OCI-LY3 (cell line): ENCODE measurements around the gene ADAM8.

ENCODE experiments used
- H2AFZ ChIP-seq: fragments of 200-600, 300-600 bp; shearing (Covaris generic); 2 replicates; pipeline ENCODE4 v1.6.0; 2014; ENCODE audit warnings: antibody characterized with exemption, low read depth, low read length
- H3K27ac ChIP-seq: fragments of 200-600, 300-600 bp; sonication (generic); 2 replicates; pipeline ENCODE4 v1.5.1; 2014; ENCODE audit warnings: mild to moderate bottlenecking, low read length, moderate library complexity, mixed read lengths
- H3K27me3 ChIP-seq: fragments of 200-600, 300-600 bp; sonication (generic); 2 replicates; pipeline ENCODE4 v1.6.1; 2014; ENCODE audit warnings: low read depth, low read length, mixed read lengths
- H3K36me3 ChIP-seq: fragments of 200-600, 300-600 bp; sonication (generic); replicated peaks from 2 replicates; pipeline ENCODE3; 2014; ENCODE audit warnings: low read depth, low read length, mixed read lengths
- H3K4me1 ChIP-seq: fragments of 300-600, 200-600 bp; sonication (generic); 2 replicates; pipeline ENCODE4 v1.6.1; 2014; ENCODE audit warnings: low read length, mixed read lengths
- H3K4me2 ChIP-seq: fragments of 200-600, 300-600 bp; sonication (generic); 2 replicates; pipeline ENCODE4 v1.6.1; 2014; ENCODE audit warnings: low read length, mixed read lengths
- H3K4me3 ChIP-seq: fragments of 300-600, 200-600 bp; sonication (generic); 2 replicates; pipeline ENCODE4 v1.5.1; 2014; ENCODE audit warnings: antibody characterized with exemption, mild to moderate bottlenecking, low read length, moderate library complexity
- H3K79me2 ChIP-seq: fragments of 300-600, 200-600 bp; shearing (Covaris generic); 2 replicates; pipeline ENCODE4 v1.6.1; 2014; ENCODE audit warnings: mild to moderate bottlenecking, low read length, mixed read lengths
- H3K9ac ChIP-seq: fragments of 300-600, 200-600 bp; shearing (Covaris generic); 2 replicates; pipeline ENCODE4 v1.6.0; 2014; ENCODE audit warnings: mild to moderate bottlenecking, low read length, moderate library complexity
- H3K9me3 ChIP-seq: fragments of 200-600, 300-600 bp; shearing (Covaris generic); 2 replicates; pipeline ENCODE4 v1.6.1; 2014; ENCODE audit warnings: low read length, mixed read lengths; ENCODE audit not compliant: insufficient read depth
- H4K20me1 ChIP-seq: fragments of 200-600, 300-600 bp; sonication (generic); 2 replicates; pipeline ENCODE4 v1.6.1; 2016; ENCODE audit warnings: low read length, mixed read lengths; ENCODE audit not compliant: insufficient read depth
- EZH2phosphoT487 ChIP-seq: fragments of 200-600 bp; shearing (Covaris generic); IDR thresholded peaks from 2 replicates; pipeline ENCODE4 v1.6.1; 2018; ENCODE audit warnings: antibody characterized with exemption, mixed run types, low read depth
- TF ChIP-seq, protein P1 (sequence below): fragments of 200-600, 300-600 bp; sonication (generic); IDR thresholded peaks from 2 replicates; pipeline ENCODE4 v1.5.1; 2014; ENCODE audit warnings: antibody characterized with exemption, low read length, low read depth

ADAM8 gene

DNA sequence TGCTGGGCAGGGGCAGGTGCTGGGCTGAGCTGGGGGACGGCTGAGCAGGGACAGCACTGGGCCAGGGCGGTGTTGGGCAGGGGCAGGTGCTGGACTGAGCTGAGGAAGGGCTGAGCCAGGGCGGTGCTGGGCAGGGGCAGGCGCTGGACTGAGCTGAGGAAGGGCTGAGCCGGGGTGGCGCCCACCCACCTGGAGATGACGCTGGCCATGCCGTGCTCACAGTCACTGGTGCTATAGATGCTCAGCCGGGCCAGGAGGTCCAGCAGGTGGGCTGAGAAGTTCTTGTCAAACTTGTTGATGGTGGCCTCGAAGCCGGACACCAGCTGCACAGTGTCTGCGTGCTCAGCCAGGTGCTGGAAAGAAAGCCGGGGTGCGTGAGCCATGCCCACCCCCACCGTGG lies 4.4 kb upstream of the ADAM8 start:
- Histone ChIP-seq H3K4me2 (no peak overlapping the region), H3K36me3 (no peaks in the 10 kb centered on the region)
- TF ChIP-seq EZH2phosphoT487: no peak
- TF ChIP-seq, protein P1, sequence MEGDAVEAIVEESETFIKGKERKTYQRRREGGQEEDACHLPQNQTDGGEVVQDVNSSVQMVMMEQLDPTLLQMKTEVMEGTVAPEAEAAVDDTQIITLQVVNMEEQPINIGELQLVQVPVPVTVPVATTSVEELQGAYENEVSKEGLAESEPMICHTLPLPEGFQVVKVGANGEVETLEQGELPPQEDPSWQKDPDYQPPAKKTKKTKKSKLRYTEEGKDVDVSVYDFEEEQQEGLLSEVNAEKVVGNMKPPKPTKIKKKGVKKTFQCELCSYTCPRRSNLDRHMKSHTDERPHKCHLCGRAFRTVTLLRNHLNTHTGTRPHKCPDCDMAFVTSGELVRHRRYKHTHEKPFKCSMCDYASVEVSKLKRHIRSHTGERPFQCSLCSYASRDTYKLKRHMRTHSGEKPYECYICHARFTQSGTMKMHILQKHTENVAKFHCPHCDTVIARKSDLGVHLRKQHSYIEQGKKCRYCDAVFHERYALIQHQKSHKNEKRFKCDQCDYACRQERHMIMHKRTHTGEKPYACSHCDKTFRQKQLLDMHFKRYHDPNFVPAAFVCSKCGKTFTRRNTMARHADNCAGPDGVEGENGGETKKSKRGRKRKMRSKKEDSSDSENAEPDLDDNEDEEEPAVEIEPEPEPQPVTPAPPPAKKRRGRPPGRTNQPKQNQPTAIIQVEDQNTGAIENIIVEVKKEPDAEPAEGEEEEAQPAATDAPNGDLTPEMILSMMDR: no peak

DNA sequence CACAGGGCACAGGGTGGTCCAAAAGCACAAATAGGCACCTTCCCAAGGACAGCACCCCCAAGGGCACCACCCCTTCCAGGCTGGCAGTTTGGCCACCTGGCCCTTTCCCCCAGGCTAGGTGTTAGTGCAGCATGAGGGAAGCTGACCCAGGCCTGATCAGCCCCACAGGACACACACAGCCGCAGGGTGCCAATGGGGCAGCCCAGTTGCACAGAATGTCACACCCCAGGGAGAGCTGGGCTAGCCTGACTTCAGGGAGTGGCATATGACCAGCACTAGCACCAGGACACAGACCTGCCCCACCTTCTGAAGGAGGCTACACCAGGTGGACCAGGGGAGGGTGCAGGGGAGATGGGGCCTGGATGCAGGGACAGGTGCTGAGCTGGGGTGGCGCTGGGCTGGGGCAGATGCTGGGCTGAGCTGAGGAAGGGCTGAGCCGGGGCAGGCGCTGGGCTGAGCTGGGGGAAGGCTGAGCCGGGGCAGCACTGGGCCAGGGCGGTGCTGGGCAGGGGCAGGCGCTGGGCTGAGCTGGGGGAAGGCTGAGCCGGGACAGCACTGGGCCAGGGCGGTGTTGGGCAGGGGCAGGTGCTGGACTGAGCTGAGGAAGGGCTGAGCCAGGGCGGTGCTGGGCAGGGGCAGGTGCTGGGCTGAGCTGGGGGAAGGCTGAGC lies 3.9 kb upstream of the ADAM8 start:
- Histone ChIP-seq H3K4me2 (no peak overlapping the region), H3K4me1 (peaks cover 4% of the 10 kb centered on the region), H3K4me3 (no peak overlapping the region), H2AFZ (no peak overlapping the region), H3K36me3 (no peaks in the 10 kb centered on the region), H4K20me1 (no peaks in the 10 kb centered on the region), H3K79me2 (peaks cover 11% of the 10 kb centered on the region), H3K9ac (no peak overlapping the region), H3K27me3 (no peaks in the 10 kb centered on the region), H3K27ac (no peak overlapping the region), H3K9me3 (no peaks in the 10 kb centered on the region)
- TF ChIP-seq EZH2phosphoT487: no peak
- TF ChIP-seq, protein P1: no peak

More for the DNA sequence above, 4.4 kb upstream of the ADAM8 start:
- no peak overlapping the region for H2AFZ ChIP-seq
- H3K9ac ChIP-seq: no peak overlapping the region
- H3K4me1 ChIP-seq: peaks cover 4% of the 10 kb centered on the region
- H4K20me1 ChIP-seq: no peaks in the 10 kb centered on the region
- H3K9me3 ChIP-seq: no peaks in the 10 kb centered on the region
- no peak overlapping the region for H3K4me3 ChIP-seq
- no peaks in the 10 kb centered on the region for H3K27me3 ChIP-seq
- H3K27ac ChIP-seq: no peak overlapping the region
- peaks cover 5% of the 10 kb centered on the region for H3K79me2 ChIP-seq

DNA sequence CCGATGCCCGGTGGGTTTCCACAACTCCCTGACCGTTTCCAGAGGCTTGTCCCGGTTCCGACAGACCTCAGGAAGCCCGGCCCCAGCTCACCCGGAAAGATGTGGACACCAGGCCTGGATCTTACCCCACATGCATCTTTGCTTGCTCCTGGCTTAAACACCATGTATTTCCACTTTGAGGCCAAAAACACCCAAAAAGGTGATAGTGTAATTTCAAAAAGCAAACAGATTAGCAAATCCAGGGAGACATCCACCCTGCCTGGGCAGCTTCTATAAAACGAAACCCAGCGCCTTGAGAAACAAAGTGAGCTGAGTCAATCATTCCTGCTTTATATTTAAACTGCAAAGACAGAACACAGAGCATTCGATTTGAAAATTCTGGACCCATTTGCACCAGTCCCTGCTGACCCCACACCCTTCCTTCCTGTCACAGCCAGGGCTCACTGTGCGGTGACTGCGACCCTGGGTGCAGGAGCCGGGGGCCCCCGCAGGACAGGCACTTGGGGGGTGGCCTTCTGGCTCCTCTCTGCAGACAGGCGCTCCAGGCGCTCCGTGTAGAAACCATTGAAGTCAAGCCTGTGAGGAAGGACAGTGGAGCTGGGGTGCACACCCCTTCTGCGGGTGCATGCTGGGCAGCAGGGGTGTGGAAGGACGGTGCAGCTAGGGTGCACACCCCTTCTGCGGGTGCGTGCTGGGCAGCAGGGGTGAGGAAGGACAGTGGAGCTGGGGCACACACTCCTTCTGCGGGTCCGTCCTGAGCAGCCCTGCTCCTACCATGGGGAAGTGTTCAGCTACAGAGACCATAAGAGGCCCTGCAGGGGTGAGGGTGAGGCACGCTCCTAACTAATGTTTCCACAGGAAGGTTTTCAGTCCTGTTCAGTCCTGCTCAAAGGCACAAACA lies 2.9 kb upstream of the ADAM8 start:
- peaks cover 19% of the 10 kb centered on the region for H3K79me2 ChIP-seq
- H3K36me3 ChIP-seq: peaks cover 5% of the 10 kb centered on the region
- H4K20me1 ChIP-seq: peaks cover 2% of the 10 kb centered on the region; the same call in 1 of the 2 replicates
- no peak overlapping the region for H3K9ac ChIP-seq
- no peak for TF ChIP-seq EZH2phosphoT487
- TF ChIP-seq, protein P1: no peak
- no peak overlapping the region for H2AFZ ChIP-seq
- H3K4me3 ChIP-seq: no peak overlapping the region
- no peaks in the 10 kb centered on the region for H3K9me3 ChIP-seq
- H3K27ac ChIP-seq: no peak overlapping the region
- peaks cover 6% of the 10 kb centered on the region for H3K4me1 ChIP-seq
- no peaks in the 10 kb centered on the region for H3K27me3 ChIP-seq
- H3K4me2 ChIP-seq: no peak overlapping the region

DNA sequence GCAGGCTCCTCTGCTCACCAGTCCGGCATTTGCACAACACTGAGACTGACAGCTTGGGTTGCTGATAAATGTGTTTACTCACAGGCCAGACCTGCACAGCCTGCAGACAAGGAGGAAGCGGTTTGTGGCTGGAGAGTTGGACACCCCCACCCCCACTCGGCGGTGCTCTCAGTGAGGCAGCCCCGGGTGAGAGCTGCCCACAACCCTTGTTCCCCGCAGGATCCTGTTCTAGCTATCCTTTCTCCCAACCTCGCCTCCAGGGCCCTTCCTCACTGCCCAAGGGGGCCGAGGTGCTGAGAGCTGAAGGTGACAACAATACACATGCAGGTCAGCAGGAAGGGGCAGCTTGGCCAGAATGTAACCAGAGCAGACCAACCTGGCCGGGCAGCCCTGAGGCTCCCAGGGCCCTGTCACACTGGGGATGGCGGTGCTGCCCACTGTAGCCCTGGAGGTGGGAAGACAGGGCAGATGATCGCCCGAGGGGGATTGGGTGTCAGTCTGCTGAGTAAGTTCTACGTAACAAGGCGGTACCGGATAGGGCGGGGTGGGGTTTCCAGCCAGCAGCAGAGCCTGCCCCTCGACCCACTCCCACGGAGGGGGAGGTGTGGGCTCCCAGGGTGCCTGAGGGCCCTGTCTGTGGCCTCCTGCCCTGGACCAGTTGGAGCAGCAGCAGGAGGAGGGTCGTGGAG lies 2.1 kb upstream of the ADAM8 start:
- no peak for TF ChIP-seq EZH2phosphoT487
- TF ChIP-seq, protein P1: no peak
- Histone ChIP-seq H3K27ac (no peak overlapping the region), H3K27me3 (no peaks in the 10 kb centered on the region), H3K36me3 (peaks cover 11% of the 10 kb centered on the region), H3K79me2 (peaks cover 25% of the 10 kb centered on the region), H3K9ac (no peak overlapping the region), H3K4me3 (no peak overlapping the region), H3K4me1 (peaks cover 13% of the 10 kb centered on the region), H2AFZ (no peak overlapping the region), H3K4me2 (no peak overlapping the region), H4K20me1 (peaks cover 6% of the 10 kb centered on the region), H3K9me3 (no peaks in the 10 kb centered on the region)
